Measurements from ENCODE around the gene C1orf232.

Gene C1orf232

DNA sequence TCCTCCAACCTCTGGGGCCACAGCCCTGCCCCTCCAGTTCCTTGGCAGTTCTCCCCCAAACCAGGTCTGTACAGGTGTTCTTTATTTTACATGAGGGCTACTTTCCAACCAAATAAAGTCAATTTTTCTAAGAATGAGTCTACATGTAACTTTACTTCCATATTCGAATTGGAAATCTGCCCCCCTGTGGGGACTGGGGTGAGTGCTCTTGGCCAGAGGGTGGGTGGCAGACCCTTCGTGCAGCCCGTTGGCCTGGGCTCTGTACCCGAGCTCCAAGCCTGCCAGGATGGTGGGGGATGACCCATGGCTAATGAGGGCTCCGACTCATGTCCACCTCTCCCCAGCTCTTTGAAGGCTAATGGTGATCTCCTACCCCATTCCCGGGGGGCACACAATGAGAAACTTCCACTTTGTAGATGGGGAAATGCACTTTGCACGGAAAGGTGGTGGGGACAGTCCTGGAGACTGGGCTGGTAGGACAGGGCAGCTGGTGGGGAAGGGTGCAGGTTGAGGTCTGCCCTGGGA is 21.1 kb upstream of the C1orf232 start:
- Histone ChIP-seq H3K18ac (ENCODE audit: low read depth in 1 of 2, low read length in 2 of 2) (no peak overlapping the region), H2BK5ac (ENCODE audit: low read depth, low read length, poor library complexity, severe bottlenecking) (no peak overlapping the region), H3K14ac (ENCODE audit: low read length in 2 of 2) (no peak overlapping the region), H4K8ac (ENCODE audit: low read length) (no peak overlapping the region), H3K4me2 (ENCODE audit: low read length, poor library complexity, severe bottlenecking) (no peak overlapping the region), H3K27ac (ENCODE audit: low read length, poor library complexity, severe bottlenecking) (no peak overlapping the region), H2AK5ac (ENCODE audit: low read length, severe bottlenecking) (no peak overlapping the region), H3K4me3 (ENCODE audit: insufficient read depth in 1 of 2, low read depth in 1 of 2, low read length in 2 of 2) (no peak overlapping the region), H2BK12ac (ENCODE audit: low read length in 2 of 2) (no peak overlapping the region), H2BK120ac (ENCODE audit: low read depth, low read length) (no peak overlapping the region), H2BK15ac (ENCODE audit: low read depth, poor library complexity, severe bottlenecking) (no peak overlapping the region), H4K91ac (ENCODE audit: low read length) (no peak overlapping the region), H3K79me1 (replicated peaks; ENCODE audit: low read length, poor library complexity, severe bottlenecking) (no peaks in the 10 kb centered on the region), H3K9ac (ENCODE audit: low read length) (no peak overlapping the region), H3K36me3 (ENCODE audit: control insufficient read depth in 1 of 2, insufficient read depth in 2 of 2, low read depth in 1 of 2, low read length in 2 of 2) (no peaks in the 10 kb centered on the region), H3K23ac (ENCODE audit: low read length in 2 of 2) (no peak overlapping the region), H3K9me3 (ENCODE audit: control insufficient read depth, low read length) (no peaks in the 10 kb centered on the region), H2AFZ (ENCODE audit: low read depth, low read length) (no peak overlapping the region), H3K4me1 (ENCODE audit: control insufficient read depth, insufficient read depth, low read depth, low read length) (no peaks in the 10 kb centered on the region), H3K4ac (ENCODE audit: low read depth in 1 of 2, low read length in 2 of 2) (no peak overlapping the region), H3K27me3 (ENCODE audit: control insufficient read depth in 1 of 2, insufficient read depth in 1 of 2, low read length in 2 of 2) (peaks cover 30 to 47% of the 10 kb centered on the region in 2 experiments)
- WGBS, result 77% methylated on average over 5 of the region's 7 CpGs
- no peak for DNase-seq

DNA sequence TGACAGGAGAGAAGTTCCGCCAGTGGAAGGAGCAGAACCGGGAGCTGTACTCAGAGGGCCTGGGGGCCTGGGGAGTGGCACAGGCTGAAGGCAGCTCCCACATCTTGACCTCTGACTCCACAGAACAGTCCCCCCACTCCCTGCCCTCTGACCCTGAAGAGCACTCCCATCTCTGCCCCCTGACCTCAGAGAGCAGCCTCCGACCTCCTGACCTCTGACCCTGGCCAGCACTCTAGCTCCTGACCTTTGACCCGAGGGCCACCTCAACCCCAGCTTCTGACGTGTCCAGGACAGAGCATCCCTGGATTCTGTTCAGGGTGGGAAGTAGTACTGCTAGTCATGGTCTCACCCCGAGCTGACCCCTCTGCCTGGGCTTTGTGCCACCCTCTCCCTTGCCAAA is 20.6 kb upstream of the C1orf232 start:
- WGBS, result 72% methylated on average over 6 of the region's 6 CpGs
- H3K4me3 ChIP-seq (ENCODE audit: insufficient read depth in 1 of 2, low read depth in 1 of 2, low read length in 2 of 2), result no peak overlapping the region
- no peak overlapping the region for H2BK15ac ChIP-seq (ENCODE audit: low read depth, poor library complexity, severe bottlenecking)
- no peaks in the 10 kb centered on the region for H3K79me1 ChIP-seq (replicated peaks; ENCODE audit: low read length, poor library complexity, severe bottlenecking)
- DNase-seq, result no peak
- no peak overlapping the region for H3K9ac ChIP-seq (ENCODE audit: low read length)
- no peak overlapping the region for H2BK120ac ChIP-seq (ENCODE audit: low read depth, low read length)
- H3K4me1 ChIP-seq (ENCODE audit: control insufficient read depth, insufficient read depth, low read depth, low read length), result no peaks in the 10 kb centered on the region
- H2BK12ac ChIP-seq (ENCODE audit: low read length in 2 of 2), result no peak overlapping the region
- no peak overlapping the region for H3K4me2 ChIP-seq (ENCODE audit: low read length, poor library complexity, severe bottlenecking)
- no peak overlapping the region for H3K27ac ChIP-seq (ENCODE audit: low read length, poor library complexity, severe bottlenecking)
- no peak overlapping the region for H2BK5ac ChIP-seq (ENCODE audit: low read depth, low read length, poor library complexity, severe bottlenecking)
- H2AK5ac ChIP-seq (ENCODE audit: low read length, severe bottlenecking), result no peak overlapping the region
- no peak overlapping the region for H3K14ac ChIP-seq (ENCODE audit: low read length in 2 of 2)
- peaks cover 26 to 47% of the 10 kb centered on the region in 2 experiments for H3K27me3 ChIP-seq (ENCODE audit: control insufficient read depth in 1 of 2, insufficient read depth in 1 of 2, low read length in 2 of 2)
- no peak overlapping the region for H2AFZ ChIP-seq (ENCODE audit: low read depth, low read length)
- H3K4ac ChIP-seq (ENCODE audit: low read depth in 1 of 2, low read length in 2 of 2), result no peak overlapping the region
- no peak overlapping the region for H3K23ac ChIP-seq (ENCODE audit: low read length in 2 of 2)
- no peak overlapping the region for H4K91ac ChIP-seq (ENCODE audit: low read length)
- no peaks in the 10 kb centered on the region for H3K36me3 ChIP-seq (ENCODE audit: control insufficient read depth in 1 of 2, insufficient read depth in 2 of 2, low read depth in 1 of 2, low read length in 2 of 2)
- no peak overlapping the region for H4K8ac ChIP-seq (ENCODE audit: low read length)
- no peaks in the 10 kb centered on the region for H3K9me3 ChIP-seq (ENCODE audit: control insufficient read depth, low read length)
- H3K18ac ChIP-seq (ENCODE audit: low read depth in 1 of 2, low read length in 2 of 2), result no peak overlapping the region

DNA sequence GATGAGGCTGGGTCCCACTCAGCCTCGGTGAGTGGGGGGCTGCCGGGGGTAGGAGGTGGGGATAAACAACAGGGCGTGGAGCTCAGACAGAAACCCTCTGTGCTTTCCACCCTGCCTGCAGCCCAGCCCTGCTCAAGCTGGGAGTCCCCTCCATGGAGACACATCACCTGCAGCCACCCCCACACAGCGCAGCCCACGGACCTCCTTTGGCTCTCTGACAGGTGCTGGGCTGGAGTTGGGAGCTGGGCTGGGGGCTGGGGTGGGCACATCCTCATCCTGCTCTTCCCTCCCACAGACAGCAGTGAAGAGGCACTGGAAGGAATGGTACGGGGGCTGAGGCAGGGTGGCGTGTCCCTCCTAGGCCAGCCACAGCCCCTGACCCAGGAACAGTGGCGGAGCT is 19.7 kb upstream of the C1orf232 start:
- H2BK120ac ChIP-seq (ENCODE audit: low read depth, low read length), result no peak overlapping the region
- H3K14ac ChIP-seq (ENCODE audit: low read length in 2 of 2), result no peak overlapping the region
- no peaks in the 10 kb centered on the region for H3K36me3 ChIP-seq (ENCODE audit: control insufficient read depth in 1 of 2, insufficient read depth in 2 of 2, low read depth in 1 of 2, low read length in 2 of 2)
- no peak overlapping the region for H3K27ac ChIP-seq (ENCODE audit: low read length, poor library complexity, severe bottlenecking)
- H4K8ac ChIP-seq (ENCODE audit: low read length), result no peak overlapping the region
- no peaks in the 10 kb centered on the region for H3K4me1 ChIP-seq (ENCODE audit: control insufficient read depth, insufficient read depth, low read depth, low read length)
- H2BK5ac ChIP-seq (ENCODE audit: low read depth, low read length, poor library complexity, severe bottlenecking), result no peak overlapping the region
- H3K23ac ChIP-seq (ENCODE audit: low read length in 2 of 2), result no peak overlapping the region
- DNase-seq, result no peak
- H2BK15ac ChIP-seq (ENCODE audit: low read depth, poor library complexity, severe bottlenecking), result no peak overlapping the region
- H2AFZ ChIP-seq (ENCODE audit: low read depth, low read length), result no peak overlapping the region
- no peak overlapping the region for H3K9ac ChIP-seq (ENCODE audit: low read length)
- H3K27me3 ChIP-seq (ENCODE audit: control insufficient read depth in 1 of 2, insufficient read depth in 1 of 2, low read length in 2 of 2), result peaks cover 18 to 39% of the 10 kb centered on the region in 2 experiments
- H2AK5ac ChIP-seq (ENCODE audit: low read length, severe bottlenecking), result no peak overlapping the region
- no peaks in the 10 kb centered on the region for H3K79me1 ChIP-seq (replicated peaks; ENCODE audit: low read length, poor library complexity, severe bottlenecking)
- no peak overlapping the region for H3K4me2 ChIP-seq (ENCODE audit: low read length, poor library complexity, severe bottlenecking)
- H2BK12ac ChIP-seq (ENCODE audit: low read length in 2 of 2), result no peak overlapping the region
- H3K4ac ChIP-seq (ENCODE audit: low read depth in 1 of 2, low read length in 2 of 2), result no peak overlapping the region
- WGBS, result 98% methylated on average over 3 of the region's 8 CpGs
- no peak overlapping the region for H3K4me3 ChIP-seq (ENCODE audit: insufficient read depth in 1 of 2, low read depth in 1 of 2, low read length in 2 of 2)
- H3K9me3 ChIP-seq (ENCODE audit: control insufficient read depth, low read length), result no peaks in the 10 kb centered on the region
- no peak overlapping the region for H3K18ac ChIP-seq (ENCODE audit: low read depth in 1 of 2, low read length in 2 of 2)
- no peak overlapping the region for H4K91ac ChIP-seq (ENCODE audit: low read length)

DNA sequence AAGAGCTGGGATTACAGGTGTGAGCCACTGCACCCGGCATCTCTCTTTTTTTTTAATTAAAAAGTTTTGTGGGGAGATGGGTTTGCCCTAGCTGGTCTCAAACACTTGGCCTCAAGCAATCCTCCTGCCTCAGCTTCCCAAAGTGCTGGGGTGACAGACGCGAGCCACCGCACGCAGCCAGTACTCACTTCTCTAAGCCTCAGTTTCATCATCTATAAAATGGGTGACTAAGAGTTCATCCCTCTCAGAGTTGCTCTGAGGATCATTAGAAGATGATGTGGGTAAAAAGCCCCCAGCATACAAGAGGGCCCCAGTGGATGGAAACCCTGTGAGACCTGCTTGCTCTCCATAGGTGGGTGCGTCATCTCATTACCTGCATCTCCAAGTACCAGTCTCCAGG is 19.1 kb upstream of the C1orf232 start:
- H3K4me2 ChIP-seq (ENCODE audit: low read length, poor library complexity, severe bottlenecking), result no peak overlapping the region
- peaks cover 13 to 40% of the 10 kb centered on the region in 2 experiments for H3K27me3 ChIP-seq (ENCODE audit: control insufficient read depth in 1 of 2, insufficient read depth in 1 of 2, low read length in 2 of 2)
- no peak for DNase-seq
- no peak overlapping the region for H3K18ac ChIP-seq (ENCODE audit: low read depth in 1 of 2, low read length in 2 of 2)
- no peak overlapping the region for H2AFZ ChIP-seq (ENCODE audit: low read depth, low read length)
- H3K23ac ChIP-seq (ENCODE audit: low read length in 2 of 2), result no peak overlapping the region
- no peaks in the 10 kb centered on the region for H3K36me3 ChIP-seq (ENCODE audit: control insufficient read depth in 1 of 2, insufficient read depth in 2 of 2, low read depth in 1 of 2, low read length in 2 of 2)
- no peak overlapping the region for H4K8ac ChIP-seq (ENCODE audit: low read length)
- H3K9me3 ChIP-seq (ENCODE audit: control insufficient read depth, low read length), result no peaks in the 10 kb centered on the region
- no peak overlapping the region for H2AK5ac ChIP-seq (ENCODE audit: low read length, severe bottlenecking)
- no peak overlapping the region for H4K91ac ChIP-seq (ENCODE audit: low read length)
- no peak overlapping the region for H3K4me3 ChIP-seq (ENCODE audit: insufficient read depth in 1 of 2, low read depth in 1 of 2, low read length in 2 of 2)
- H3K9ac ChIP-seq (ENCODE audit: low read length), result no peak overlapping the region
- H3K79me1 ChIP-seq (replicated peaks; ENCODE audit: low read length, poor library complexity, severe bottlenecking), result no peaks in the 10 kb centered on the region
- H2BK12ac ChIP-seq (ENCODE audit: low read length in 2 of 2), result no peak overlapping the region
- H2BK120ac ChIP-seq (ENCODE audit: low read depth, low read length), result no peak overlapping the region
- no peak overlapping the region for H3K27ac ChIP-seq (ENCODE audit: low read length, poor library complexity, severe bottlenecking)
- no peak overlapping the region for H2BK5ac ChIP-seq (ENCODE audit: low read depth, low read length, poor library complexity, severe bottlenecking)
- no peak overlapping the region for H2BK15ac ChIP-seq (ENCODE audit: low read depth, poor library complexity, severe bottlenecking)
- no peaks in the 10 kb centered on the region for H3K4me1 ChIP-seq (ENCODE audit: control insufficient read depth, insufficient read depth, low read depth, low read length)
- WGBS, result 100% methylated on average over 1 of the region's 6 CpGs
- H3K4ac ChIP-seq (ENCODE audit: low read depth in 1 of 2, low read length in 2 of 2), result no peak overlapping the region
- no peak overlapping the region for H3K14ac ChIP-seq (ENCODE audit: low read length in 2 of 2)
